ENCODE measurements around the gene ABCA12. TPM values are rescaled to one million over a fixed set of nuclear protein-coding genes. Genes with fewer than 3 reads are reported as not detected.

ABCA12 gene
- total and polyA plus RNA-seq, 8 donors, result 0.03 TPM; not detected in 5

- intact Hi-C loops (cut with DNase I), result no loop called here
- no peaks in the 10 kb centered on the region for H3K9me3 ChIP-seq
- no peak overlapping the region for H3K27ac ChIP-seq
- DNase-seq, result no peak
- H3K4me1 ChIP-seq, result no peaks in the 10 kb centered on the region
- ATAC-seq, result no peak
- no peaks in the 10 kb centered on the region for H3K36me3 ChIP-seq
- FAIRE-seq, result no peak
- TF ChIP-seq CTCF (IDR thresholded peaks at IDR 0.05), result no peak
- no peaks in the 10 kb centered on the region for H3K27me3 ChIP-seq
- H3K4me3 ChIP-seq, result no peak overlapping the region
- 27 to 32% methylated on average over 6 of the region's 6 CpGs for WGBS, 2 donors
Observed at GRCh38 chr2:214904634-214905033, 233.8 kb downstream of the ABCA12 start.

- no peak overlapping the region for H3K4me3 ChIP-seq
- no peak for FAIRE-seq
- ATAC-seq, result no peak
- intact Hi-C loops (cut with DNase I), result no loop called here
- no peaks in the 10 kb centered on the region for H3K36me3 ChIP-seq
- 54 to 64% methylated on average over 1 of the region's 1 CpG for WGBS, 2 donors
- no peaks in the 10 kb centered on the region for H3K27me3 ChIP-seq
- no peaks in the 10 kb centered on the region for H3K9me3 ChIP-seq
- DNase-seq, result no peak
- H3K27ac ChIP-seq, result no peak overlapping the region
- no peaks in the 10 kb centered on the region for H3K4me1 ChIP-seq
- no peak for TF ChIP-seq CTCF (IDR thresholded peaks at IDR 0.05)
Observed at GRCh38 chr2:214904176-214904575, 234.2 kb downstream of the ABCA12 start.

- Histone ChIP-seq H3K27me3 (no peaks in the 10 kb centered on the region), H3K9me3 (no peaks in the 10 kb centered on the region), H3K4me1 (no peaks in the 10 kb centered on the region), H3K27ac (no peak overlapping the region), H3K4me3 (no peak overlapping the region), H3K36me3 (no peaks in the 10 kb centered on the region)
- FAIRE-seq (no peak), ATAC-seq (no peak), DNase-seq (no peak)
- intact Hi-C loops (cut with DNase I), result no loop called here
- WGBS, 2 donors, result 66 to 76% methylated on average over 5 of the region's 5 CpGs
- no peak for TF ChIP-seq CTCF (IDR thresholded peaks at IDR 0.05)
Observed at GRCh38 chr2:214902286-214902685, 236.1 kb downstream of the ABCA12 start.

GRCh38 chr2:214899751-214900150, 238.7 kb downstream of the ABCA12 start:
- Histone ChIP-seq H3K36me3 (no peaks in the 10 kb centered on the region), H3K9me3 (no peaks in the 10 kb centered on the region), H3K27ac (no peak overlapping the region), H3K27me3 (no peaks in the 10 kb centered on the region), H3K4me1 (no peaks in the 10 kb centered on the region), H3K4me3 (no peak overlapping the region)
- no peak for FAIRE-seq
- intact Hi-C loops (cut with DNase I), result no loop called here
- no peak for TF ChIP-seq CTCF (IDR thresholded peaks at IDR 0.05)
- 74 to 75% methylated on average over 4 of the region's 4 CpGs for WGBS, 2 donors
- no peak for DNase-seq
- no peak for ATAC-seq

- intact Hi-C loops (cut with DNase I), result no loop called here
- H3K4me1 ChIP-seq, result no peaks in the 10 kb centered on the region
- DNase-seq (no peak), FAIRE-seq (no peak), ATAC-seq (no peak)
- H3K27ac ChIP-seq, result no peak overlapping the region
- no peak for TF ChIP-seq CTCF (IDR thresholded peaks at IDR 0.05)
- 86 to 88% methylated on average over 1 of the region's 1 CpG for WGBS, 2 donors
- no peaks in the 10 kb centered on the region for H3K27me3 ChIP-seq
- H3K9me3 ChIP-seq, result no peaks in the 10 kb centered on the region
- H3K4me3 ChIP-seq, result no peak overlapping the region
- no peaks in the 10 kb centered on the region for H3K36me3 ChIP-seq
Observed at GRCh38 chr2:214896274-214896673, 242.2 kb downstream of the ABCA12 start.

All from pancreas (tissue), 10 donors.